Upper lobe of left lung (tissue), 6 donors: ENCODE measurements around the gene TSHZ1. TPM values are rescaled to one million over a fixed set of nuclear protein-coding genes. Genes with fewer than 3 reads are reported as not detected.

Experiments
- ATAC-seq, 2 donors: fragments of 200-7000 bp; cut with Tn5 transposase; one replicate each; pipeline ENCODE4 v1.9.1; 2022; ENCODE audit warnings: mild to moderate bottlenecking in 2 of 2, moderate library complexity in 2 of 2; ENCODE audit not compliant: low FRiP score in 2 of 2
- DNase-seq, 2 donors: peaks; one replicate each; pipeline ENCODE4 v3.0.0-alpha.2; 2019 to 2020
- H3K27ac ChIP-seq, 4 donors: fragments of 200-600 bp; sonication (generic); one replicate each; pipeline ENCODE4 v1.5.1; 2016 to 2019
- H3K27me3 ChIP-seq, 4 donors: fragments of 200-600 bp; sonication (generic); one replicate each; pipeline ENCODE4 v1.5.1; 2017 to 2019
- H3K36me3 ChIP-seq, 4 donors: fragments of 200-600 bp; sonication (generic); one replicate each; pipeline ENCODE4 v1.5.1; 2016 to 2019
- H3K4me1 ChIP-seq, 4 donors: fragments of 200-600 bp; sonication (generic); one replicate each; pipeline ENCODE4 v1.5.1; 2018 to 2019
- H3K4me3 ChIP-seq, 4 donors: fragments of 200-600 bp; sonication (generic); one replicate each; pipeline ENCODE4 v1.5.1; 2017 to 2019; ENCODE audit warnings: mild to moderate bottlenecking in 2 of 4, moderate library complexity in 1 of 4
- H3K9me3 ChIP-seq, 4 donors: fragments of 200-600 bp; sonication (generic); one replicate each; pipeline ENCODE4 v1.5.1; 2018 to 2019
- CTCF ChIP-seq, 6 experiments: fragments of 450-650 bp in 4 of 6; fragments of 200-600 bp in 2 of 6; sonication (generic) in 2 of 6; IDR thresholded peaks; one replicate each; pipeline ENCODE4 v1.5.1; 2016 to 2019; ENCODE audit warnings: antibody characterized with exemption in 6 of 6
- EP300 ChIP-seq, 4 donors: sonication (generic); formaldehyde crosslinking; IDR thresholded peaks; one replicate each; pipeline ENCODE4 v1.5.1; 2017; ENCODE audit warnings: antibody characterized with exemption in 4 of 4, control low read depth in 2 of 4
- POLR2A ChIP-seq, 4 donors: fragments of 450-650 bp; IDR thresholded peaks; one replicate each; pipeline ENCODE4 v1.5.1; 2016 to 2017; ENCODE audit warnings: antibody characterized with exemption in 4 of 4, mild to moderate bottlenecking in 2 of 4
- POLR2AphosphoS5 ChIP-seq, 2 donors: sonication (generic); formaldehyde crosslinking; IDR thresholded peaks; one replicate each; pipeline ENCODE4 v1.5.1; 2017; ENCODE audit warnings: antibody characterized with exemption in 2 of 2
- WGBS, 2 donors: methylation state at CpG; one replicate each; pipeline ENCODE4 v1.1.5; 2017 to 2018; 5-methylcytosine and 5-hydroxymethylcytosine counted together
- total RNA-seq, 6 donors: library from RNA; depleted of rRNA in 4 of 6; stranded (reverse); fragments of >200 nt in 4 of 6; gene quantifications; one replicate each; pipeline versions ENCODE4 v1.1.0 to v1.2.1, GENCODE V29; 2016 to 2021
- donor health status: DM: no; HTN: no; CAD: no; lungs with moderate emphysema.
- donor health status: DM: no; HTN: yes; CAD: no; lungs with severe emphysema.

Gene TSHZ1, protein sequence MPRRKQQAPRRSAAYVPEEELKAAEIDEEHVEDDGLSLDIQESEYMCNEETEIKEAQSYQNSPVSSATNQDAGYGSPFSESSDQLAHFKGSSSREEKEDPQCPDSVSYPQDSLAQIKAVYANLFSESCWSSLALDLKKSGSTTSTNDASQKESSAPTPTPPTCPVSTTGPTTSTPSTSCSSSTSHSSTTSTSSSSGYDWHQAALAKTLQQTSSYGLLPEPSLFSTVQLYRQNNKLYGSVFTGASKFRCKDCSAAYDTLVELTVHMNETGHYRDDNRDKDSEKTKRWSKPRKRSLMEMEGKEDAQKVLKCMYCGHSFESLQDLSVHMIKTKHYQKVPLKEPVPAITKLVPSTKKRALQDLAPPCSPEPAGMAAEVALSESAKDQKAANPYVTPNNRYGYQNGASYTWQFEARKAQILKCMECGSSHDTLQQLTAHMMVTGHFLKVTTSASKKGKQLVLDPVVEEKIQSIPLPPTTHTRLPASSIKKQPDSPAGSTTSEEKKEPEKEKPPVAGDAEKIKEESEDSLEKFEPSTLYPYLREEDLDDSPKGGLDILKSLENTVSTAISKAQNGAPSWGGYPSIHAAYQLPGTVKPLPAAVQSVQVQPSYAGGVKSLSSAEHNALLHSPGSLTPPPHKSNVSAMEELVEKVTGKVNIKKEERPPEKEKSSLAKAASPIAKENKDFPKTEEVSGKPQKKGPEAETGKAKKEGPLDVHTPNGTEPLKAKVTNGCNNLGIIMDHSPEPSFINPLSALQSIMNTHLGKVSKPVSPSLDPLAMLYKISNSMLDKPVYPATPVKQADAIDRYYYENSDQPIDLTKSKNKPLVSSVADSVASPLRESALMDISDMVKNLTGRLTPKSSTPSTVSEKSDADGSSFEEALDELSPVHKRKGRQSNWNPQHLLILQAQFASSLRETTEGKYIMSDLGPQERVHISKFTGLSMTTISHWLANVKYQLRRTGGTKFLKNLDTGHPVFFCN (N-terminal part only)
- total RNA-seq = 10 to 100 TPM in 5 of 6 donors, 1 to 10 TPM in 1; 9.1 to 16.5 (median 14.3) TPM

DNA sequence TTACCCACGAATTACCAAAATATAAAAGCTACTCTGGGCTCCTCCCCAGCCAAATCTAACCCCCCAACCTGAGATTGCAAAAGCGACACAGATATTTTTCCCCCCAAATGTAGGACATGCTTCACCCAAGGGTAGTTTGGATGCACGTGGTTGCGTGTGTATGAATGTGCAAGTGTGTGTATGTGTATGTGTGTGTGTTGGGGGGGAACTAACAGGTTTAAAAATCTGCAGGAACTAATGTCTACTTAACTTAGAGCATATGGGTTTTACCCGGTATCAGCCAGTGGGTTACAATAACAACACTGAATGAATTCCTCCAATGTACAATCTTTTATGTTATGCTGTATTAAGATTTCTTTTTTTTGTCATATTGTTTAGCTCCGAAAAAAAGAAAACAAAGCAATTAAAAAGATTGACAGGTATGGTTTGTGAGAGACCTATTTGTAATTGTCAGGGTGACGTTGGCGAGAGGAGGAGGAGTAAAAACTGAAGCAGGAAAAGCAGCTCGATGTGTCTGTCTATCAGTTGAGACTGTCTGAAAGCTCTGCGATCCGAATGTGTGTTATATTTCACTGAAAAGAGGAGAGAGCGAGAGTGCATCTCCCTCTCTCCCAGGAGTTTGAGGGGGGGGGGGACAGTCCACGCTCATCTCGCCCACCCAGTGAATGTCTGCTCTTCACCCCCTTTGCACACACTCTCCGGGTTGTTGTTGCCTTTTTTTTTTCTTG, at the start of gene TSHZ1:
TSHZ1 (plus strand) TSS at position 524 of the 728 bp plus-strand sequence. CDS start 1,080 bp downstream, outside the sequence.
- H3K27ac ChIP-seq = peak within 1 kb of the TSS; percentile 98 to 100 (median 98)
- H3K27me3 ChIP-seq = no peaks in the 10 kb centered on the region
- ATAC-seq = peak; percentile 63 to 79
- peak in 1 of 2 donors; percentile 78 for DNase-seq
- peaks cover 42 to 49% (median 47%) of the 10 kb centered on the region in 4 donors for H3K4me1 ChIP-seq
- WGBS, 2 donors = 1 to 2% methylated on average over 15 of the region's 15 CpGs
- no peaks in the 10 kb centered on the region for H3K36me3 ChIP-seq
- H3K9me3 ChIP-seq = no peaks in the 10 kb centered on the region
- TF ChIP-seq CTCF (IDR thresholded peaks at IDR 0.05) (no peak), EP300 (IDR thresholded peaks at IDR 0.05) (no peak), POLR2AphosphoS5 (IDR thresholded peaks at IDR 0.05) (peak in 1 of 2 donors; percentile 64), POLR2A (IDR thresholded peaks at IDR 0.05) (peak in 3 of 4 donors; percentile 35 to 83 (median 77))
- peak within 1 kb of the TSS; percentile 83 to 98 (median 95) for H3K4me3 ChIP-seq

- peak in 1 of 2 donors; percentile 45 for ATAC-seq
- TF ChIP-seq EP300 (IDR thresholded peaks at IDR 0.05) = no peak
- TF ChIP-seq POLR2A (IDR thresholded peaks at IDR 0.05) = no peak
- TF ChIP-seq POLR2AphosphoS5 (IDR thresholded peaks at IDR 0.05) = no peak
- TF ChIP-seq CTCF (IDR thresholded peaks at IDR 0.05) = no peak
- Histone ChIP-seq H3K9me3 (no peaks in the 10 kb centered on the region), H3K27me3 (no peaks in the 10 kb centered on the region), H3K36me3 (no peaks in the 10 kb centered on the region), H3K4me3 (peak overlapping the region in 3 of 4 donors; percentile 32 to 52 (median 45)), H3K27ac (no peak overlapping the region), H3K4me1 (peaks cover 0 to 8% (median 2%) of the 10 kb centered on the region in 4 donors)
- DNase-seq = peak in 1 of 2 donors; percentile 35
- WGBS, 2 donors = 55 to 63% methylated on average over 9 to 14 of the region's 14 CpGs
These were observed 49.2 kb upstream of the TSHZ1 start for GRCh38 chr18:75161256-75162028.

GRCh38 chr18:75162467-75162866, 48.1 kb upstream of the TSHZ1 start:
- TF ChIP-seq EP300 (IDR thresholded peaks at IDR 0.05) = no peak
- no peak for TF ChIP-seq POLR2A (IDR thresholded peaks at IDR 0.05)
- no peak for TF ChIP-seq POLR2AphosphoS5 (IDR thresholded peaks at IDR 0.05)
- no peak for TF ChIP-seq CTCF (IDR thresholded peaks at IDR 0.05)
- H3K36me3 ChIP-seq = no peaks in the 10 kb centered on the region
- no peaks in the 10 kb centered on the region for H3K9me3 ChIP-seq
- peaks cover 0 to 8% (median 2%) of the 10 kb centered on the region in 4 donors for H3K4me1 ChIP-seq
- H3K27ac ChIP-seq = no peak overlapping the region
- H3K4me3 ChIP-seq = no peak overlapping the region
- no peaks in the 10 kb centered on the region for H3K27me3 ChIP-seq
- ATAC-seq = peak in 1 of 2 donors; percentile 48
- WGBS, 2 donors = 79 to 84% methylated on average over 3 of the region's 3 CpGs
- no peak for DNase-seq

- Histone ChIP-seq H3K9me3 (no peaks in the 10 kb centered on the region), H3K4me1 (peaks cover 0 to 8% (median 2%) of the 10 kb centered on the region in 4 donors), H3K27me3 (no peaks in the 10 kb centered on the region), H3K4me3 (no peak overlapping the region), H3K36me3 (no peaks in the 10 kb centered on the region), H3K27ac (no peak overlapping the region)
- WGBS, 2 donors = 98 to 100% methylated on average over 4 of the region's 4 CpGs
- no peak for DNase-seq
- no peak for ATAC-seq
- TF ChIP-seq EP300 (IDR thresholded peaks at IDR 0.05) (no peak), CTCF (IDR thresholded peaks at IDR 0.05) (no peak), POLR2AphosphoS5 (IDR thresholded peaks at IDR 0.05) (no peak), POLR2A (IDR thresholded peaks at IDR 0.05) (no peak)
These were observed 47.6 kb upstream of the TSHZ1 start for GRCh38 chr18:75162978-75163377.
